ENCODE results near the gene NPR2. TPM values are rescaled to one million over a fixed set of nuclear protein-coding genes. Genes with fewer than 3 reads are reported as not detected.

Gene NPR2
- total RNA-seq, 1 donor from 2014 or later: 10.4 TPM

Other genes with a start within 250 kb of the NPR2 start
- 44.5 and 48.0 TPM in 2 replicates for gene TESK1, start 186.3 kb upstream of the NPR2 start, total RNA-seq
- gene CD72, start 173.2 kb upstream of the NPR2 start, total RNA-seq: 11.3 and 11.4 TPM in 2 replicates
- gene SIT1, start 140.7 kb upstream of the NPR2 start, total RNA-seq: 90.2 and 92.1 TPM in 2 replicates
- gene RMRP, start 133.6 kb upstream of the NPR2 start, total RNA-seq: 5,290 and 6,583 TPM in 2 replicates
- gene CCDC107, start 133.3 kb upstream of the NPR2 start, total RNA-seq: 23.0 TPM in 2 replicates
- gene ARHGEF39, start 126.4 kb upstream of the NPR2 start, total RNA-seq: 11.1 and 12.3 TPM in 2 replicates
- 0.89 and 1.2 TPM in 2 replicates for gene CA9, start 117.7 kb upstream of the NPR2 start, total RNA-seq
- 4.1 and 4.6 TPM in 2 replicates for gene TPM2, start 101.7 kb upstream of the NPR2 start, total RNA-seq
- gene TLN1, start 59.4 kb upstream of the NPR2 start, total RNA-seq: 253 and 267 TPM in 2 replicates
- 34.3 and 34.5 TPM in 2 replicates for gene CREB3, start 58.9 kb upstream of the NPR2 start, total RNA-seq
- 54.0 and 57.0 TPM in 2 replicates for gene GBA2, start 42.4 kb upstream of the NPR2 start, total RNA-seq
- 17.0 and 17.1 TPM in 2 replicates for gene RGP1, start 42.3 kb upstream of the NPR2 start, total RNA-seq
- gene MSMP, start 37.3 kb upstream of the NPR2 start, total RNA-seq: 0.37 and 0.41 TPM in 2 replicates
- 0.82 and 1.5 TPM in 2 replicates for gene SPAG8, start 20.7 kb downstream of the NPR2 start, total RNA-seq
- 49.4 and 49.7 TPM in 2 replicates for gene HINT2, start 23.5 kb downstream of the NPR2 start, total RNA-seq
- gene FAM221B, start 37.1 kb downstream of the NPR2 start, total RNA-seq: not detected in 2 replicates
- 3.0 and 3.4 TPM in 2 replicates for gene TMEM8B, start 37.6 kb downstream of the NPR2 start, total RNA-seq
- gene OR13J1, start 78.8 kb downstream of the NPR2 start, total RNA-seq: not detected in 2 replicates
- not detected in 2 replicates for gene HRCT1, start 114.6 kb downstream of the NPR2 start, total RNA-seq
- gene SPAAR, start 117.9 kb downstream of the NPR2 start, total RNA-seq: not detected in 2 replicates
- not detected in 2 replicates for gene OR2S2, start 166.6 kb downstream of the NPR2 start, total RNA-seq
- gene RECK, start 245.3 kb downstream of the NPR2 start, total RNA-seq: 5.3 and 5.9 TPM in 2 replicates